GM10847 (cell line): ENCODE data around the gene COX5A.

ENCODE experiments used
- POLR2A ChIP-seq: IDR thresholded peaks from 2 replicates; pipeline ENCODE4 v1.6.1; 2011; ENCODE audit not compliant: insufficient read length; ENCODE audit errors: extremely low read depth

COX5A gene

DNA sequence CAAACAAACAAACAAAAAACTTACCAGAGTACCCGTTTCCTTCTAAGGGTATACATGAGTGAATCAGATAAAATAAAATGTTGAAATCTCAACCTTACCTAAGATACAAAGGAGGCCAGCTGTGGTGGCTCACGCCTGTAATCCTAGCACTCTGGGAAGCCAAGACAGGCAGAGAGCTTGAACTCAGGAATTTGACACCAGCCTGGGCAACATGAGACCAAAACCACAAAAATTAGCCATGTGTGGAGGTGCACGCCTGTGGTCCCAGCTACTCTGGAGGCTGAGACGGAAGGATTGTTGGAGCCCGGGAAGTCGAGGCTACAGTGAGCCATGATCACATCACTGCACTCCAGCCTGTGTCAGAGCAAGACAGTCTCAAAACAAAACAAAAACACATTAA lies 20.2 kb downstream of the COX5A start:
- no peak for TF ChIP-seq POLR2A

DNA sequence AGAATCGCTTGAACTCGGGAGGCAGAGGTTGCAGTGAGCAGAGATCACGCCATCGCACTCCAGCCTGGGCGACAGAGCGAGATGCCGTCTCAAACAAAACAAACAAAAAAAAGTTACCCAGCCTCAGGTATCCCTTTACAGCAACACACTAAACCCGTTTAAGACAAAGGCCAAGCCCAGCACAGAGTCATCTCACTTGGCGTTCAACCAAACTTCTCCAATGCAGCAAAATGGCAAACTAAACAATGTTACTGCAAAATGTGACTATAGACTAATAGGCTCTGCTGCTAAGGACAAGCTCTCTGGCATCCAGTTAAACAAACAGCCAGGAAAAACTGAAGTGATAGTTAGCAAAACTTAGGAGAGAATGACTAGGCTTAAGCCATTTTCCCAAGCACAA lies 24.8 kb downstream of the COX5A start:
- TF ChIP-seq POLR2A = no peak

DNA sequence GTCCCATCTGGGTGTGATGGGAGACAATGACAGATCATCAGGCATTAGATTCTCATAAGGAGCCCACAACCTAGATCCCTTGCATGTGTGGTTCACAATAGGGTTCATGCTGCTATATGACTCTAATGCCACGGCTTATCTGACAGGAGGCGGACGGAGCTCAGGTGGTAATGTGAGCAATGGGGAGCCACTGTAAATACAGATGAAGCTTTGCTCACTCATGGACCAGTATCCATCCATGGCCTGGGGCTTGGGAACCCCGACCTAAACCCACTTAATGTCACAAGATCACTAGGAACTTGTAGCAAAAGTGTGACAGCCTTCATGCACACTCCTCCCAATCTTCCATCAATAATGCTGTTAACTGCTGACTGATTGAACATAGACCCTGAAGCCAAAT lies 29.2 kb downstream of the COX5A start:
- no peak for TF ChIP-seq POLR2A

- no peak for TF ChIP-seq POLR2A
Measured at GRCh38 chr15:74907163-74907870, 30.6 kb downstream of the COX5A start.

- TF ChIP-seq POLR2A = peak; percentile 60
Measured at GRCh38 chr15:74906450-74907162, 31.3 kb downstream of the COX5A start, which contains the start of gene FAM219B. Gene FAM219B, minus strand, starts transcription at chr15:74906851. Its CDS starts 51 bp downstream, at chr15:74906800.

DNA sequence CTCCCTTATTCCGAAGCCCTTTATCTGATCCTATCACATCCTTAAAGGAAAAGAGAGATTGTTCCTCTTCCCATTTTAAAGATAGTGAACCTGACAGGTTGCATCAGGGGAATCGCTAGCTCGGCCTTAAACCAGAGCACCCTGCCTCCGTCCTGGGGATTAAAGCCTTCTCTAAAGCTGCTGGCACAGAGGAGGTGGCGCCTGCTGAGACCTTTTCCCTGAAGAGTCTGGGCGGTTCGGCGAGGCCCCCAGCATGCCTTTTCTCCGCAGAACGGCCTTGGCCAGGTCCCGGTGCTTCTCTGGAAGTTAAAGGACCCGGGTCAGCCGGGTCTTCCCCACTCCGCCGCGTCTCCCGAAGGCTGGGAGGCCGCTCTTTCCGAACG lies 31.8 kb downstream of the COX5A start:
- TF ChIP-seq POLR2A = no peak

- TF ChIP-seq POLR2A = no peak
Measured at GRCh38 chr15:74904190-74904805, 33.6 kb downstream of the COX5A start.

GRCh38 chr15:74903676-74904075 lies 34.2 kb downstream of the COX5A start:
- no peak for TF ChIP-seq POLR2A

- no peak for TF ChIP-seq POLR2A
Measured at GRCh38 chr15:74902295-74903075, 35.4 kb downstream of the COX5A start.

DNA sequence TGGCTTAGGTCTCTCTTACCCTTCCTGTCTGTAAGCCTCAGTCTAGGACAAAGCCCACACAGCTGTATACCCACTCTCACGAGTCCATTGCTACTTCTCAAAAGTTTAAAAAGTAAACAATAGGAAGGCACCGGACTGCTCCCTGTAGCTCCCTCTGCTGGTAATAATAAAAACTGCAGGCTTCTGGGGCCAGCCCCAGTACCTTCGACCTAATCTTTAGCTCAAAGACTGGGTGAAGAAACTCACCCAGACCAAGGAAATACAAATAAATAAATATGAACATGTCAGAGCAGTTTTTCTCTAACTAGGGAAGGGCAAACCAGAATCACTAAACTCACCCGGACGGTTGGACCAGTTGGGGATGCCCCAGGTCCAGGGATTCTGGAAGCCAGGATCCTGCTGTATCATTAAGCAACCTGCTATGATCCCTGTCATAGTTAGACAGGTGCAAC lies 36.2 kb downstream of the COX5A start:
- no peak for TF ChIP-seq POLR2A

DNA sequence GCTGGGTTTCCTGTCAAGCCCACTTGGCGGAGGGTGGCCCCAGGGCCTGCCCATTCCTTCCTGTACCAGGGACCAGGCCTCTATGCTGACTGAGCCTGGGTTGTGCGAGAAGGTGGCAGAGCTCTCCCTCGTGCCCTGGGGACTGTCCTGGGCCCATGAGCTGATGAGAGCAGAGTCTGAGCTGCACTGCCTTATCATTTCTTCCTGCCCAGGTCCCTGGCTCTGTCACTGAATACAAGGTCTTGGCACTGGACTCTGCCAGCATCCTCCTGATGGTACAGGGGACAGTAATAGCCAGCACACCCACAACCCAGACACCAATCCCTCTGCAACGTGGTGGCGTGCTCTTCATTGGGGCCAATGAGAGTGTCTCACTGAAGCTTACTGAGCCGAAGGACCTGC lies 40.6 kb downstream of the COX5A start:
- TF ChIP-seq POLR2A = no peak

GRCh38 chr15:74896316-74896715 lies 41.6 kb downstream of the COX5A start:
- no peak for TF ChIP-seq POLR2A

DNA sequence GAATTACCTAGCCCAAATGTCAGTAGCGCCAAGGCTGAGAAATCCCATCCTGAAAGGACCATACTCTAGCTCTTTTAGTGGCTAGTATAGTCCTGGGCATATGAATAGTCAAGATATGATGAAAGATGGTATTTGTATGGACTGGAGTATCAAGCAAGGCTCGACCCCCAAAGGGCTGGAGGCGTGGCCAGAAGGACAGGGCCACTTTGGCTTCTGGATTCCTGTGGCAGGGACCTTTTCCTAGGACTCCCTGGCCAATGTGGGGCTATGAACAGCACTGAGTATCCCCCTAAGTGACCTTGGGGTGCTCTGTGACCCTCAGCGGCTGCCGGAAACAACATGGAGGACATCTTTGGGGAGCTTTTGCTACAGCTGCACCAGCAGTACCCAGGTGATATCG lies 42.0 kb downstream of the COX5A start:
- no peak for TF ChIP-seq POLR2A

- TF ChIP-seq POLR2A = no peak
Measured at GRCh38 chr15:74893627-74894026, 44.2 kb downstream of the COX5A start.

DNA sequence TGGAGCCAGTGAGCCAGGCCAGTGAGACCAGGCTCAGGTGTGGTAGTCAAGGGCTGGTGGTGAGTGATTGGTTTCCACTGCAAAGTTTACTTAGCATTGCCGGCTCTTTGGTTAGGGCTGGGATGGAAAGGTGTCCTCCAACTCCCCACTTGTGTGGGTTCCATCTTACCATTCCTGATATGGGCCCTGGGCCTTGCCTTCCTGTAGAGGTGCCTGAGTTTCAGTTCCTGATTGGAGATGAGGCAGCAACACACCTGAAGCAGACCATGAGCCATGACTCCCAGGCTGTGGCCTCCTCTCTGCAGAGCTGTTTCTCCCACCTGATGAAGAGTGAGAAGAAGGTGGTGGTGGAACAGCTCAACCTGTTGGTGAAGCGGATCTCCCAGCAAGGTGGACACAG lies 44.9 kb downstream of the COX5A start:
- TF ChIP-seq POLR2A = no peak
